HepG2 (cell line): ENCODE data around the gene FOXJ2.

Experiments used
- BORCS8-MEF2B ChIP-seq: sonication (generic); formaldehyde crosslinking; IDR thresholded peaks from 2 replicates; pipeline ENCODE4 v1.8.0; 2022; ENCODE audit warnings: mild to moderate bottlenecking, missing genetic modification reagents
- FOXM1 ChIP-seq: sonication (generic); formaldehyde crosslinking; IDR thresholded peaks from 2 replicates; pipeline ENCODE4 v1.5.0; 2020; ENCODE audit warnings: missing genetic modification reagents
- HMGXB4 ChIP-seq, 2 experiments: sonication (generic) in 1 of 2; formaldehyde crosslinking in 1 of 2; IDR thresholded peaks; 2 replicates each; pipeline versions ENCODE4 v1.4.0 to v1.6.1; 2018 to 2020; ENCODE audit warnings: missing genetic modification reagents in 2 of 2, borderline replicate concordance in 1 of 2, low read depth in 1 of 2, mild to moderate bottlenecking in 1 of 2, missing biosample characterization in 1 of 2
- POLR2AphosphoS5 ChIP-seq: IDR thresholded peaks from 2 replicates; pipeline ENCODE4 v1.6.1; 2012; ENCODE audit warnings: low read depth, low read length
- TAF1 ChIP-seq: sonication (generic); formaldehyde crosslinking; IDR thresholded peaks from 2 replicates; pipeline ENCODE4 v1.4.0; 2020; ENCODE audit warnings: missing genetic modification reagents
- TF ChIP-seq, protein P1 (sequence below): sonication (generic); formaldehyde crosslinking; IDR thresholded peaks from 2 replicates; pipeline ENCODE4 v1.4.0; 2020; ENCODE audit warnings: missing genetic modification reagents, borderline replicate concordance

GRCh38 chr12:8099235-8099634 is 66.7 kb downstream of the FOXJ2 start:
- TF ChIP-seq, protein P1, sequence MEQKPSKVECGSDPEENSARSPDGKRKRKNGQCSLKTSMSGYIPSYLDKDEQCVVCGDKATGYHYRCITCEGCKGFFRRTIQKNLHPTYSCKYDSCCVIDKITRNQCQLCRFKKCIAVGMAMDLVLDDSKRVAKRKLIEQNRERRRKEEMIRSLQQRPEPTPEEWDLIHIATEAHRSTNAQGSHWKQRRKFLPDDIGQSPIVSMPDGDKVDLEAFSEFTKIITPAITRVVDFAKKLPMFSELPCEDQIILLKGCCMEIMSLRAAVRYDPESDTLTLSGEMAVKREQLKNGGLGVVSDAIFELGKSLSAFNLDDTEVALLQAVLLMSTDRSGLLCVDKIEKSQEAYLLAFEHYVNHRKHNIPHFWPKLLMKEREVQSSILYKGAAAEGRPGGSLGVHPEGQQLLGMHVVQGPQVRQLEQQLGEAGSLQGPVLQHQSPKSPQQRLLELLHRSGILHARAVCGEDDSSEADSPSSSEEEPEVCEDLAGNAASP: no peak
- no peak for TF ChIP-seq POLR2AphosphoS5
- TF ChIP-seq TAF1: no peak
- TF ChIP-seq BORCS8-MEF2B (CRISPR knock-in tag): no peak
- TF ChIP-seq HMGXB4 (CRISPR knock-in tag; IDR thresholded peaks at IDR 0.05; ENCODE audit: borderline replicate concordance in 1 of 2, low read depth in 1 of 2): no peak
- no peak for TF ChIP-seq FOXM1 (CRISPR knock-in tag)
